ENCODE results near the gene ZFYVE19.
A peak's percentile ranks its signal among the peaks of the same experiment; 100 is the strongest.

The ZFYVE19 gene

GRCh38 chr15:40807028-40807887 lies at the start of gene ZFYVE19, which contains the start of gene DNAJC17:
Gene ZFYVE19, plus strand, starts transcription at chr15:40807089. Its CDS starts 501 bp downstream, at chr15:40807590.
Gene DNAJC17, minus strand, starts transcription at chr15:40807473. Its CDS starts 27 bp downstream, at chr15:40807446.
- peak; percentile 93 for DNase-seq (ENCODE audit: low read depth)

- DNase-seq (ENCODE audit: low read depth): no peak
Measured at GRCh38 chr15:40759961-40760360, 46.9 kb upstream of the ZFYVE19 start.

- DNase-seq (ENCODE audit: low read depth): no peak
Measured at GRCh38 chr15:40762919-40763800, 43.7 kb upstream of the ZFYVE19 start.

GRCh38 chr15:40763801-40764628 lies 42.9 kb upstream of the ZFYVE19 start, which contains the start of gene GCHFR:
Gene GCHFR, plus strand, starts transcription at chr15:40764068. Its CDS starts 113 bp downstream, at chr15:40764181.
- no peak for DNase-seq (ENCODE audit: low read depth)

GRCh38 chr15:40764629-40765103 lies 42.2 kb upstream of the ZFYVE19 start:
- DNase-seq (ENCODE audit: low read depth): no peak

GRCh38 chr15:40766194-40766815 lies 40.6 kb upstream of the ZFYVE19 start:
- DNase-seq (ENCODE audit: low read depth): no peak

GRCh38 chr15:40766906-40767837 lies 39.7 kb upstream of the ZFYVE19 start:
- DNase-seq (ENCODE audit: low read depth): no peak

- DNase-seq (ENCODE audit: low read depth): no peak
Measured at GRCh38 chr15:40767838-40768500, 38.9 kb upstream of the ZFYVE19 start.

GRCh38 chr15:40768521-40769273 lies 38.2 kb upstream of the ZFYVE19 start:
- DNase-seq (ENCODE audit: low read depth): no peak

- DNase-seq (ENCODE audit: low read depth): peak; percentile 84
Measured at GRCh38 chr15:40769274-40770146, 37.4 kb upstream of the ZFYVE19 start, which contains the start of gene C15orf62. Gene C15orf62, plus strand, starts transcription at chr15:40769980. Its CDS starts 516 bp downstream, at chr15:40770496.

- DNase-seq (ENCODE audit: low read depth): no peak
Measured at GRCh38 chr15:40770147-40770721, 36.7 kb upstream of the ZFYVE19 start.

GRCh38 chr15:40771242-40771641 lies 35.6 kb upstream of the ZFYVE19 start:
- DNase-seq (ENCODE audit: low read depth): no peak

GRCh38 chr15:40772014-40772413 lies 34.9 kb upstream of the ZFYVE19 start:
- no peak for DNase-seq (ENCODE audit: low read depth)

GRCh38 chr15:40773496-40773895 lies 33.4 kb upstream of the ZFYVE19 start:
- DNase-seq (ENCODE audit: low read depth): no peak

GRCh38 chr15:40773902-40774301 lies 33.0 kb upstream of the ZFYVE19 start:
- no peak for DNase-seq (ENCODE audit: low read depth)

GRCh38 chr15:40775007-40775406 lies 31.9 kb upstream of the ZFYVE19 start:
- no peak for DNase-seq (ENCODE audit: low read depth)

Data from stimulated activated CD4-positive, alpha-beta T cell treated with anti-CD3 and anti-CD28 coated beads, Interleukin-2, amount 100 ng/mL, for 4 hours (primary cell).